Fibroblast of peridontal ligament (primary cell): Measurements from ENCODE around the gene ZNF283.
"Not testable (repeated sequence)": the region's sequence is repeated elsewhere in the genome, so short reads cannot be mapped to it uniquely, and the experiment has no call there.

Experiments
- DNase-seq: peaks from one replicate; pipeline ENCODE4 v3.0.0-alpha.2; 2010; ENCODE audit errors: extremely low read depth

The ZNF283 gene

DNA sequence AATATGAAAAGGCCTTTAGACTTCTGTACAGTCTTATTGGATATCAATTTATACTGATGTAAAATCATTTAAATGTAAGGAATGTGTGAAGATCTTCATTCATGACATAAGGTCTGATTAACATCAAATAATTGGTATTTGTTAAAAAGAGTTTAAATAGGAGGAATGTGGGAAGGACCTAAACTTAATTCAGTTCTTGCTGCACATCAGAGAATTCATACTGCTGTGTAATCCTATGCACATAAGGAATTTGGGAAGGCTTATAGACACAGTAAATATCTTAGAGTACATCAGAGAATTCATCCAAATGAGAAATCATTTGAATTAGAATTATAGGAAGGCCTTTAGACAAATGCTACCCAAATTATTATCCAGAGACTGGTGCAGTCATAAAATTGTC lies 21.7 kb downstream of the ZNF283 start:
- DNase-seq: no peak

DNA sequence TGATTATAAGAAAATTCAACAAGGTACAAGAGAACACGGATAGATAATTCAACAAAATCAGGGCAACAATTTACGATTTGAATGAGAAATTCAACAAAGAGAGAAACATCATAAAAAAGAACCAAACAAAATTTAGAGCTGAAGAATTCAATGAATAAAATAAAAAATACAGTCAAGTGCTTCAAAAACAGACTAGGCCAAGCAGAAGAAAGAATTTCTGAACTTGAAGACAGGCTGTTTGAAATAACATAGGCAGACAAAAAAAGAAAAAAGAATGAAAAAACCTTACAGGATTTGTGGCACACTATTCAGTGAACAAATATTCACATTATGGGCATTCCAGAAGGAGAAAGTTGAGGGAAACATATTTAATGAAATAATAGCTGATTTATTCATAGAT lies 31.1 kb downstream of the ZNF283 start:
- no peak for DNase-seq

DNA sequence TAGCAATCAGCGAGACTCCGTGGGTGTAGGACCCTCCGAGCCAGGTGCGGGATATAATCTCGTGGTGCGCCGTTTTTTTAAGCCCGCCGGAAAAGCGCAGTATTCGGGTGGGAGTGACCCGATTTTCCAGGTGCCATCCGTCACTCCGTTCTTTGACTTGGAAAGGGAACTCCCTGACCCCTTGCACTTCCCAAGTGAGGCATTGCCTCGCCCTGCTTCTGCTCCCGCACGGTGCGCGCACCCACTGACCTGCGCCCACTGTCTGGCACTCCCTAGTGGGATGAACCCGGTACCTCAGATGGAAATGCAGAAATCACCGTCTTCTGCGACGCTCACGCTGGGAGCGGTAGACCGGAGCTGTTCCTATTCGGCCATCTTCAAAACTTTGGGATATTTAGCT lies 39.8 kb downstream of the ZNF283 start:
- not testable (repeated sequence) for DNase-seq

DNA sequence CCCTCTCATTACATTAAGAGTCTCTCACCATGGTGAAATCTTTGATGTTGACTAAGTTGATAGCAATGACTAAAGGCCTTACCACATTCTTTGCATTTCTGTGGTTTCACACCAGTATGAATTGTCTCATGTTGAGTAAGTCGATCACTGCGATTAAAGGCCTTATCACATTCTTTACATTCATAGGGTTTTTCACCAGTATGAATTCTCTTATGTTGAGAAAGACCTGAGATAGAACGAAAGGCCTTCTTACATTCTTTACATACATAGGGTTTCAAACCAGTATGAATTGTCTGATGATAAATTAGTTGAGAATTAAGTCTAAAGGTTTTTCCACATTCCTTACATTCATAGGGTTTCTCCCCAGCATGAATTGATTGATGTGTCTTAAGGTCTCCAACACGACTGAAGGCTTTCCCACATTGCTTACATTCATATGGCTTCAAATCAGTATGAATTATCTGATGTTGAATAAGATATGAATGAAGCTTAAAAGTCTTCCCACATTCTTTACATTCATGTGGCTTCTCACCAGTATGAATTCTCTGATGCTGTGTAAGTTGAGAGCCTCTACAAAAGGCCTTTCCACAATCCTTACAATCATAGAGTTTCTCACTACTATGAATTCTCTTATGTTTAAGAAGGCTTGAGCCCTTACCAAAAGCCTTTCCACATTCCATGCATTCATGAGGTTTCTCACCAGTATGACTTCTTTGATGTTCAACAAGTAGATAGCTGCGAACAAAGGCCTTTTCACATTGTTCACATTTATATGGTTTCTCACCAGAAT lies 45.6 kb downstream of the ZNF283 start:
- DNase-seq: no peak

DNA sequence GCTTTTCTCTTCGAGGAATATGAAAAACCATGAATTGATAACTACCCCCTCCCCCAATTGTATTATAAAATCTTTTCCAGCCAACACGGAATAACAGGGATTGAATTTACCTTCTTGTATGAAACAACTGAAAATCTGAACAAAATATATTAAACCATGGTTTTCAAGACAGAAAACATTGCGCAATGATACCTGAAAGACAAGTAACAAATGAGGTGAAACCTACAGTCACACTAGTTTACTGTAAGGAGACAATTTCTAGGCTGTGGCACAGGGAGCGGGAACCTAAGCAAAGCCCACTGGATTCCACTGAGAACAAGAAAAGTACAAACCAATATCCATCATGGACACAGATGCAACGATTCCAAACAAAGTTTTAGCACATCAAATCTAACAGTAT lies 53.4 kb downstream of the ZNF283 start:
- DNase-seq: no peak

DNA sequence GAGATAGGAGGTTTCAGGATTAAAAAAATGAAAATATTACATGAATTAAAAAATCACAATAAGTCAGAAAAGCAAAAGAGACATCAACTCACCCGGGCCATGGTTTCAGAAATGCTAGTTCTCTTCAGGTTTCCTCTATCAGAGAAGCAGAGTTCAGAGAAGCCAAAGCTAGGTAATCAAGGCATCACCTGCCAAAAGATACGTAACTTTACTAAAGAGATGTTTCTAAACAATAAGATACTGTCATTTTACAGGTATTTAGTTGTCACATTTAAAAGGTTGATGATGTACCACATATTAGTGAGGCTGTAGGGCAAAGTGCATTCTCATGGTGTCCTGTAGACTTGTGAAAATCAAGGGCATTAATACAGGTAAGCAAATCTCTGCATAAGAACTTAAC lies 56.7 kb downstream of the ZNF283 start, which contains the start of gene ZNF404:
ZNF404 (minus strand) TSS at position 101 of the 400 bp plus-strand sequence.
- DNase-seq: no peak

DNA sequence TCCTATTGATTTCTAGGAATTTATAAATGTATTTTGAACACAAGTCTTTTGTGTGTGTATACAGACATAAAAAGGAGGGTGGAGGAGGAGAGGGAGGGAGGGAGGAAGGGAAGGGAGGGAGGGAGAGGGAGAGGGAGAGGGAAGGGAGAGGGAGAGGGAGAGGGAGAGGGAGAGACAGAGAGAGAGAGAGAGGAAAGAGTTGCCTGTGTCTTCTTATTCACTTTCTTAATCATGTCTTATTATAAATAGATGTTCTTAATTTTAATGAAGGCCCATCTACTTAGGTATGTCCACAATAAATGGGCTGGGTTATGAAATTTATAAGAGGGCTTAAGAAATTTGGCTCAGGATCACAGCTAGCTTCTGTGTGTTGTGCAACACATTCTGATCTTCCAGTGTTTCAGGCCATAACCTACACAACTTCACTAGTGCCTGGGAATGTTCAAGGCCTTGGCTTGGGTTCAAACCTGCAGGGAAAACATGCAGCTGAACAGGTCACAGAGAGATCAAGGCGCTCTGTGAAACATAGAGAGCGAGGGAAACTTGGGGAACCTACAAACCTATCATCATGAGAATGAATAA lies 68.7 kb downstream of the ZNF283 start:
- no peak for DNase-seq
